Measurements from ENCODE around the gene NEBL. TPM values are rescaled to one million over a fixed set of nuclear protein-coding genes. Genes with fewer than 3 reads are reported as not detected.

NEBL gene
- total and polyA plus RNA-seq, 2 experiments from 2014 or later = 2.3 to 11.4 TPM

DNA sequence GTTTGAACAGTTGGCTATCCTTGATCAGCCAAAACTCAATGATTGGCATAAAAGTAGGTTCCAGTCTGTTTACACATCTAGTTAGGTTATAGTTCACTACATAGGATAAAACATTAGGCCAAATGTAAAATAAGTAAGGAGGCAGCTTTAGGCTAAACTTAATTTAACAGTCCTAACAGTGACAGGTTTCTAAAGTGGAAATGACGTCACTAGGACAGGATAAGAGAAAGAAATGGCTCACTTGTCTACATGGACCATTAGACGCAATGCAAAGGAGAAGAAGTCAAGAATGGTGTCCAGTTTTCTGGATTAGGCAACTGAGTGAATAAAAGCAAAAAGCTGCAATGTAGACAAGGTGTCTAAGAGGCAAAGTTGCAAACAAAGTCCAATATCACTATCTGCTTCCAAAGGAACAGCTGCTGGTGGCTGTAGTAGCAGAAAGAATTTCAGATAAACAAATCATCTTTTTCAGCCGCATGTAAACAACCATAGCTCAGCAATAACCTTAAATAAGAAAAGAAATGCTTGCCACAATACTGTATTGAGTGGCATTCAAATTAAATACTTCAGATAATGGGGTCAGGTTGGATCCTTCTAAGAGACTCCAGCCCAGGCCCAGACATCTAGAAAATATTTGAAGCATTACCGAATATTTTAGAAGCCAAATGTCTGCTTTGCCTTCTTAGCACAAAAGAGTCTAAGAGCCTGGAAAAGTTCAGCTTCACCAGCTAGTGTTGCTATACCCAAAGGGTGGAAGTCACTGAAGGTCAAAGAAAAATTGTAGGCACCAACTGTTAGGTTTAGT, 154.2 kb downstream of the NEBL start (continued):
- TF ChIP-seq ZNF462 (CRISPR knock-in tag; IDR thresholded peaks at IDR 0.05) (no peak), CREB1 (CRISPR knock-in tag; IDR thresholded peaks at IDR 0.05; ENCODE audit: low read depth) (no peak), EZH2 (IDR thresholded peaks at IDR 0.05; ENCODE audit: low read depth, unreplicated experiment) (no peak), ZNF331 (CRISPR knock-in tag; IDR thresholded peaks at IDR 0.05; ENCODE audit: low read depth) (no peak), STAT1 (IDR thresholded peaks at IDR 0.05; ENCODE audit: unreplicated experiment) (no peak), JUNB (IDR thresholded peaks at IDR 0.05; ENCODE audit: unreplicated experiment) (no peak), ZNF114 (CRISPR knock-in tag; IDR thresholded peaks at IDR 0.05) (no peak), POLR2AphosphoS5 (IDR thresholded peaks at IDR 0.05; ENCODE audit: low read depth) (no peak), NANOG (IDR thresholded peaks at IDR 0.05; ENCODE audit: borderline replicate concordance) (no peak)

GRCh38 chr10:20740120-20740519, 157.0 kb downstream of the NEBL start:
- Mint-ChIP-seq H3K36me3 (ENCODE audit: low read depth) (no peaks in the 10 kb centered on the region), H3K4me3 (no peak overlapping the region)
- TF ChIP-seq ZNF331 (CRISPR knock-in tag; IDR thresholded peaks at IDR 0.05; ENCODE audit: low read depth) (no peak), STAT1 (IDR thresholded peaks at IDR 0.05; ENCODE audit: unreplicated experiment) (no peak), JUNB (IDR thresholded peaks at IDR 0.05; ENCODE audit: unreplicated experiment) (no peak)
- TF ChIP-seq, protein P1, sequence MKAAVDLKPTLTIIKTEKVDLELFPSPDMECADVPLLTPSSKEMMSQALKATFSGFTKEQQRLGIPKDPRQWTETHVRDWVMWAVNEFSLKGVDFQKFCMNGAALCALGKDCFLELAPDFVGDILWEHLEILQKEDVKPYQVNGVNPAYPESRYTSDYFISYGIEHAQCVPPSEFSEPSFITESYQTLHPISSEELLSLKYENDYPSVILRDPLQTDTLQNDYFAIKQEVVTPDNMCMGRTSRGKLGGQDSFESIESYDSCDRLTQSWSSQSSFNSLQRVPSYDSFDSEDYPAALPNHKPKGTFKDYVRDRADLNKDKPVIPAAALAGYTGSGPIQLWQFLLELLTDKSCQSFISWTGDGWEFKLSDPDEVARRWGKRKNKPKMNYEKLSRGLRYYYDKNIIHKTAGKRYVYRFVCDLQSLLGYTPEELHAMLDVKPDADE (IDR thresholded peaks at IDR 0.05) = no peak
- TF ChIP-seq, protein P2, sequence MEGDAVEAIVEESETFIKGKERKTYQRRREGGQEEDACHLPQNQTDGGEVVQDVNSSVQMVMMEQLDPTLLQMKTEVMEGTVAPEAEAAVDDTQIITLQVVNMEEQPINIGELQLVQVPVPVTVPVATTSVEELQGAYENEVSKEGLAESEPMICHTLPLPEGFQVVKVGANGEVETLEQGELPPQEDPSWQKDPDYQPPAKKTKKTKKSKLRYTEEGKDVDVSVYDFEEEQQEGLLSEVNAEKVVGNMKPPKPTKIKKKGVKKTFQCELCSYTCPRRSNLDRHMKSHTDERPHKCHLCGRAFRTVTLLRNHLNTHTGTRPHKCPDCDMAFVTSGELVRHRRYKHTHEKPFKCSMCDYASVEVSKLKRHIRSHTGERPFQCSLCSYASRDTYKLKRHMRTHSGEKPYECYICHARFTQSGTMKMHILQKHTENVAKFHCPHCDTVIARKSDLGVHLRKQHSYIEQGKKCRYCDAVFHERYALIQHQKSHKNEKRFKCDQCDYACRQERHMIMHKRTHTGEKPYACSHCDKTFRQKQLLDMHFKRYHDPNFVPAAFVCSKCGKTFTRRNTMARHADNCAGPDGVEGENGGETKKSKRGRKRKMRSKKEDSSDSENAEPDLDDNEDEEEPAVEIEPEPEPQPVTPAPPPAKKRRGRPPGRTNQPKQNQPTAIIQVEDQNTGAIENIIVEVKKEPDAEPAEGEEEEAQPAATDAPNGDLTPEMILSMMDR (conservative IDR thresholded peaks at IDR 0.05; ENCODE audit: low read depth in 2 of 2) = no peak
- TF ChIP-seq, protein P3, sequence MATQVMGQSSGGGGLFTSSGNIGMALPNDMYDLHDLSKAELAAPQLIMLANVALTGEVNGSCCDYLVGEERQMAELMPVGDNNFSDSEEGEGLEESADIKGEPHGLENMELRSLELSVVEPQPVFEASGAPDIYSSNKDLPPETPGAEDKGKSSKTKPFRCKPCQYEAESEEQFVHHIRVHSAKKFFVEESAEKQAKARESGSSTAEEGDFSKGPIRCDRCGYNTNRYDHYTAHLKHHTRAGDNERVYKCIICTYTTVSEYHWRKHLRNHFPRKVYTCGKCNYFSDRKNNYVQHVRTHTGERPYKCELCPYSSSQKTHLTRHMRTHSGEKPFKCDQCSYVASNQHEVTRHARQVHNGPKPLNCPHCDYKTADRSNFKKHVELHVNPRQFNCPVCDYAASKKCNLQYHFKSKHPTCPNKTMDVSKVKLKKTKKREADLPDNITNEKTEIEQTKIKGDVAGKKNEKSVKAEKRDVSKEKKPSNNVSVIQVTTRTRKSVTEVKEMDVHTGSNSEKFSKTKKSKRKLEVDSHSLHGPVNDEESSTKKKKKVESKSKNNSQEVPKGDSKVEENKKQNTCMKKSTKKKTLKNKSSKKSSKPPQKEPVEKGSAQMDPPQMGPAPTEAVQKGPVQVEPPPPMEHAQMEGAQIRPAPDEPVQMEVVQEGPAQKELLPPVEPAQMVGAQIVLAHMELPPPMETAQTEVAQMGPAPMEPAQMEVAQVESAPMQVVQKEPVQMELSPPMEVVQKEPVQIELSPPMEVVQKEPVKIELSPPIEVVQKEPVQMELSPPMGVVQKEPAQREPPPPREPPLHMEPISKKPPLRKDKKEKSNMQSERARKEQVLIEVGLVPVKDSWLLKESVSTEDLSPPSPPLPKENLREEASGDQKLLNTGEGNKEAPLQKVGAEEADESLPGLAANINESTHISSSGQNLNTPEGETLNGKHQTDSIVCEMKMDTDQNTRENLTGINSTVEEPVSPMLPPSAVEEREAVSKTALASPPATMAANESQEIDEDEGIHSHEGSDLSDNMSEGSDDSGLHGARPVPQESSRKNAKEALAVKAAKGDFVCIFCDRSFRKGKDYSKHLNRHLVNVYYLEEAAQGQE (IDR thresholded peaks at IDR 0.05; ENCODE audit: unreplicated experiment) = no peak

More at GRCh38 chr10:20740120-20740519, 157.0 kb downstream of the NEBL start:
- no peaks in the 10 kb centered on the region for H3K27me3 ChIP-seq (ENCODE audit: insufficient read depth)
- no peaks in the 10 kb centered on the region for H3F3A ChIP-seq (replicated peaks; ENCODE audit: low read depth)
- Mint-ChIP-seq H3K27me3 (ENCODE audit: insufficient read depth, low read depth, poor library complexity) (no peaks in the 10 kb centered on the region), H3K27ac (no peak overlapping the region), H3K4me1 (peaks cover 2% of the 10 kb centered on the region; the same call in 2 of the 3 replicates), H3K9me3 (no peaks in the 10 kb centered on the region)
- no peak overlapping the region for H3K27ac ChIP-seq (ENCODE audit: low read depth)
- no peak overlapping the region for H2AFZ ChIP-seq
- no peaks in the 10 kb centered on the region for H3K36me3 ChIP-seq (ENCODE audit: insufficient read depth)
- DNase-seq (ENCODE audit: low spot score) = no peak
- H3K79me2 ChIP-seq (replicated peaks; ENCODE audit: insufficient read depth) = no peaks in the 10 kb centered on the region
- H3K9me2 ChIP-seq (ENCODE audit: insufficient read depth) = peaks cover 10% of the 10 kb centered on the region; the same call in 1 of the 2 replicates
- H3K4me2 ChIP-seq = no peak overlapping the region
- no peaks in the 10 kb centered on the region for H4K20me1 ChIP-seq (replicated peaks; ENCODE audit: insufficient read depth)
- no peak overlapping the region for H3K4me3 ChIP-seq
- no peak for ATAC-seq
- no peaks in the 10 kb centered on the region for H3K4me1 ChIP-seq (ENCODE audit: insufficient read depth)

Measured in GM23338 (cell line).